ENCODE data around the gene METTL25B.
A peak's percentile ranks its signal among the peaks of the same experiment; 100 is the strongest.

METTL25B gene

GRCh38 chr1:156744786-156745419 is 16.6 kb downstream of the METTL25B start:
- Histone ChIP-seq H3K27me3 (ENCODE audit: insufficient read depth, low read length, poor library complexity, severe bottlenecking) (no peaks in the 10 kb centered on the region), H3K4me1 (ENCODE audit: insufficient read depth, low read length, poor library complexity, severe bottlenecking) (peaks cover 41% of the 10 kb centered on the region), H3F3A (ENCODE audit: low read depth) (peaks cover 19% of the 10 kb centered on the region; the same call in 1 of the 2 replicates), H3K36me3 (ENCODE audit: insufficient read depth, low read length) (peaks cover 37% of the 10 kb centered on the region; the same call in 1 of the 2 replicates), H3K4me2 (ENCODE audit: low read depth, low read length, poor library complexity, severe bottlenecking) (peak overlapping the region; percentile 99), H3K79me2 (ENCODE audit: insufficient read depth, low read length) (peaks cover 76% of the 10 kb centered on the region), H2AFZ (ENCODE audit: low read length) (no peak overlapping the region), H3K9ac (ENCODE audit: low read depth, low read length, poor library complexity, severe bottlenecking) (no peak overlapping the region), H4K20me1 (ENCODE audit: insufficient read depth, low read length, poor library complexity, severe bottlenecking) (peaks cover 50% of the 10 kb centered on the region), H3K9me2 (replicated peaks; ENCODE audit: low read depth, low read length) (no peaks in the 10 kb centered on the region), H3K4me3 (ENCODE audit: low read length, poor library complexity, severe bottlenecking) (no peak overlapping the region), H3K9me3 (ENCODE audit: insufficient read depth, low read depth, low read length) (no peaks in the 10 kb centered on the region)
- no peak for TF ChIP-seq EZH2phosphoT487 (IDR thresholded peaks at IDR 0.05; ENCODE audit: borderline replicate concordance)
- TF ChIP-seq CTCF (conservative IDR thresholded peaks at IDR 0.05; ENCODE audit: low read length): no peak

GRCh38 chr1:156745881-156746280 is 17.6 kb downstream of the METTL25B start:
- peaks cover 4% of the 10 kb centered on the region for H3K27me3 ChIP-seq (ENCODE audit: insufficient read depth, low read length, poor library complexity, severe bottlenecking)
- peaks cover 55% of the 10 kb centered on the region for H4K20me1 ChIP-seq (ENCODE audit: insufficient read depth, low read length, poor library complexity, severe bottlenecking)
- peak overlapping the region; percentile 90 for H3K4me3 ChIP-seq (ENCODE audit: low read length, poor library complexity, severe bottlenecking)
- H3F3A ChIP-seq (ENCODE audit: low read depth): peaks cover 19% of the 10 kb centered on the region; the same call in 1 of the 2 replicates
- no peaks in the 10 kb centered on the region for H3K9me2 ChIP-seq (replicated peaks; ENCODE audit: low read depth, low read length)
- H2AFZ ChIP-seq (ENCODE audit: low read length): no peak overlapping the region
- H3K79me2 ChIP-seq (ENCODE audit: insufficient read depth, low read length): peaks cover 77% of the 10 kb centered on the region
- peaks cover 37% of the 10 kb centered on the region; the same call in 1 of the 2 replicates for H3K36me3 ChIP-seq (ENCODE audit: insufficient read depth, low read length)
- H3K4me2 ChIP-seq (ENCODE audit: low read depth, low read length, poor library complexity, severe bottlenecking): peak overlapping the region; percentile 99
- H3K4me1 ChIP-seq (ENCODE audit: insufficient read depth, low read length, poor library complexity, severe bottlenecking): peaks cover 35% of the 10 kb centered on the region
- peak overlapping the region; percentile 77 for H3K9ac ChIP-seq (ENCODE audit: low read depth, low read length, poor library complexity, severe bottlenecking)
- H3K9me3 ChIP-seq (ENCODE audit: insufficient read depth, low read depth, low read length): no peaks in the 10 kb centered on the region
- TF ChIP-seq EZH2phosphoT487 (IDR thresholded peaks at IDR 0.05; ENCODE audit: borderline replicate concordance): no peak
- no peak for TF ChIP-seq CTCF (conservative IDR thresholded peaks at IDR 0.05; ENCODE audit: low read length)

GRCh38 chr1:156746406-156746727 is 18.1 kb downstream of the METTL25B start:
- no peak overlapping the region for H2AFZ ChIP-seq (ENCODE audit: low read length)

More at GRCh38 chr1:156746406-156746727, 18.1 kb downstream of the METTL25B start:
- H3F3A ChIP-seq (ENCODE audit: low read depth): peaks cover 19% of the 10 kb centered on the region; the same call in 1 of the 2 replicates
- peak overlapping the region; percentile 77 for H3K9ac ChIP-seq (ENCODE audit: low read depth, low read length, poor library complexity, severe bottlenecking)
- H3K4me1 ChIP-seq (ENCODE audit: insufficient read depth, low read length, poor library complexity, severe bottlenecking): peaks cover 34% of the 10 kb centered on the region
- peaks cover 6% of the 10 kb centered on the region for H3K27me3 ChIP-seq (ENCODE audit: insufficient read depth, low read length, poor library complexity, severe bottlenecking)
- H4K20me1 ChIP-seq (ENCODE audit: insufficient read depth, low read length, poor library complexity, severe bottlenecking): peaks cover 55% of the 10 kb centered on the region
- H3K9me3 ChIP-seq (ENCODE audit: insufficient read depth, low read depth, low read length): no peaks in the 10 kb centered on the region
- H3K79me2 ChIP-seq (ENCODE audit: insufficient read depth, low read length): peaks cover 81% of the 10 kb centered on the region
- no peaks in the 10 kb centered on the region for H3K9me2 ChIP-seq (replicated peaks; ENCODE audit: low read depth, low read length)
- peaks cover 37% of the 10 kb centered on the region; the same call in 1 of the 2 replicates for H3K36me3 ChIP-seq (ENCODE audit: insufficient read depth, low read length)
- H3K4me3 ChIP-seq (ENCODE audit: low read length, poor library complexity, severe bottlenecking): peak overlapping the region; percentile 90
- peak overlapping the region; percentile 99 for H3K4me2 ChIP-seq (ENCODE audit: low read depth, low read length, poor library complexity, severe bottlenecking)
- TF ChIP-seq CTCF (conservative IDR thresholded peaks at IDR 0.05; ENCODE audit: low read length): no peak
- no peak for TF ChIP-seq EZH2phosphoT487 (IDR thresholded peaks at IDR 0.05; ENCODE audit: borderline replicate concordance)
